Measurements from ENCODE around the gene NRCAM.
"Not testable (repeated sequence)": the region's sequence is repeated elsewhere in the genome, so short reads cannot be mapped to it uniquely, and the experiment has no call there.

NRCAM gene

GRCh38 chr7:108403597-108404217 is 52.5 kb downstream of the NRCAM start:
- in situ Hi-C loops (cut with HindIII; ENCODE audit: low sequenced_read_pairs) = no loop called here

DNA sequence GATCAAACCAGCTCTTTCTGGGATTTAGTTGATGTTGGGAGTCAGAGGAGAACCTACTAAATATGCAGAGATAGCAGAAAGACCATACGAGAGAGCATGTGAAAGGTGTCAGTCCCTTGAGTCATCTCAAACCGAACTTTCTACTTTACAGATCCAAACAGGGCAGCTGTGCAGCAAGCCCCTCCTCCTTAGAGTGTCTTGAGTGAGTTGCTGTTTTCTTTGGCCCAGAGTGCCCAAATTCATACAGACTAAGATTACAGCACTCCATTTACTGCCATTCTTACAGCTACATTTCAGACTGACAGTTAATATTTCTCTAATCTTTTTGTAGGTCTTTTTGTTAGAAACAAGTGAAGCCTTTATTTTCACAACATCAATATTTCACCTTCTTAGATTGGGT is 53.4 kb downstream of the NRCAM start:
- in situ Hi-C loops (cut with HindIII; ENCODE audit: low sequenced_read_pairs) = no loop called here

GRCh38 chr7:108396080-108396479 is 60.2 kb downstream of the NRCAM start:
- in situ Hi-C loops (cut with HindIII; ENCODE audit: low sequenced_read_pairs) = no loop called here

GRCh38 chr7:108395426-108395825 is 60.8 kb downstream of the NRCAM start:
- in situ Hi-C loops (cut with HindIII; ENCODE audit: low sequenced_read_pairs) = no loop called here

- in situ Hi-C loops (cut with HindIII; ENCODE audit: low sequenced_read_pairs) = not testable (repeated sequence)
Measured at GRCh38 chr7:108393097-108393496, 63.1 kb downstream of the NRCAM start.

GRCh38 chr7:108387686-108388085 is 68.5 kb downstream of the NRCAM start:
- in situ Hi-C loops (cut with HindIII; ENCODE audit: low sequenced_read_pairs) = not testable (repeated sequence)

- in situ Hi-C loops (cut with HindIII; ENCODE audit: low sequenced_read_pairs) = no loop called here
Measured at GRCh38 chr7:108385834-108386422, 70.3 kb downstream of the NRCAM start.

GRCh38 chr7:108384716-108385483 is 71.3 kb downstream of the NRCAM start:
- in situ Hi-C loops (cut with HindIII; ENCODE audit: low sequenced_read_pairs) = no loop called here

DNA sequence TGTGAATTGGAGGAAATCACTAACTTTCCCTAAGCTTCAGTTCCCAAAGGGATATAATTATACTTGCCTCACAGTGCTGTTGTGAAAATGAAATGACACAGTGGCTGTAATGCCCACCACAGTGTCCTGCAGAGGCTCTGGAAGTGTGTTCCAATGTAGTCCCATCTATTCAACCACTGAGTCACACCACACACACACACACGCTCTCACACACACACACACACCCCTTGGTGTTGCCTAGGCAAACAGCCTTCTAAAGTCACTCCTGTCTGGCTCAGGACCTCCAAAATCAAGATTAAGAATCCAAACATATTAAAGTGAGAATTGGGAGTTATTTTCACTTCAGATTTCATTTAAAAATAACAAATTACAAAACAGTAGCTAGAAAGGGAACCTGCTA is 73.3 kb downstream of the NRCAM start:
- in situ Hi-C loops (cut with HindIII; ENCODE audit: low sequenced_read_pairs) = no loop called here

DNA sequence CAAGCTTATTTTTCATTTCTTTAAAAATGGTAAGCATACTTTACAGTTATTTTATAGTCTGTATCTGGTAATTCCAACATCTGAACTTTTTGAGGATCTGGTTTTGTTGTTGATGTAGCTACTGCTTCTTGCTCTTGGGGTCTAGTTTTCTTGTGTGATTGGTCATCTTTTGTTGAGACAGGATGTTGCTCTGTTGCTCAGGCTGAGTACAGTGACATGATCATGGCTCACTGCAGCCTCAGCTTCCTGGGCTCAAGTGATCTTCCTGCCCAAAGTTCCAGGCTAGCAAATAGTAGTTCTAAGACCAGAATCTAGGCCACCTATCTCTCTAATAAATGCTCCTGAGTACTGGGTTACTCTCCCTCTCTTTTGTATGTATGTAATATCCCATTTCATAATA is 75.7 kb downstream of the NRCAM start:
- in situ Hi-C loops (cut with HindIII; ENCODE audit: low sequenced_read_pairs) = no loop called here

GRCh38 chr7:108376206-108376605 is 80.0 kb downstream of the NRCAM start:
- in situ Hi-C loops (cut with HindIII; ENCODE audit: low sequenced_read_pairs) = no loop called here

GRCh38 chr7:108375668-108376067 is 80.6 kb downstream of the NRCAM start:
- in situ Hi-C loops (cut with HindIII; ENCODE audit: low sequenced_read_pairs) = no loop called here

DNA sequence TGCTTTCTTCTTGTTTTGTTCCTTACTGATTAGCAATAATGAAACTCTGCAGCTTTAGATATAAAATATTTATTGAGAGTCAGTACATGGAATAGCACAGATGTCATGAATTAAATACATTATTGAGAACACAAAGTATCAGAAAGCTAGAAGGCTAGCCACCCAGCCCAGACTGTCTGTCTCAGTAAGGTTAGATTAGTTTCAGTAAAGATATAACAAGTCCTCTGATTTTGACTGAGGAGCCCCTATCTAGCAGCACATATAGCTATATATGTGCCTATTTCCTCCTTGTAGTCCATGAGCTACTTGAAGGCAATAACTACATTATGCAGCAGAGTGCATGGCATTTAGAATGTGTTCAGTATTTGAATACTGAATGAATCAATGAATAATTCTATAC is 81.3 kb downstream of the NRCAM start:
- in situ Hi-C loops (cut with HindIII; ENCODE audit: low sequenced_read_pairs) = no loop called here

- in situ Hi-C loops (cut with HindIII; ENCODE audit: low sequenced_read_pairs) = no loop called here
Measured at GRCh38 chr7:108372618-108373017, 83.6 kb downstream of the NRCAM start.

GRCh38 chr7:108370616-108371015 is 85.6 kb downstream of the NRCAM start:
- in situ Hi-C loops (cut with HindIII; ENCODE audit: low sequenced_read_pairs) = no loop called here

GRCh38 chr7:108368466-108368865 is 87.8 kb downstream of the NRCAM start:
- in situ Hi-C loops (cut with HindIII; ENCODE audit: low sequenced_read_pairs) = no loop called here

DNA sequence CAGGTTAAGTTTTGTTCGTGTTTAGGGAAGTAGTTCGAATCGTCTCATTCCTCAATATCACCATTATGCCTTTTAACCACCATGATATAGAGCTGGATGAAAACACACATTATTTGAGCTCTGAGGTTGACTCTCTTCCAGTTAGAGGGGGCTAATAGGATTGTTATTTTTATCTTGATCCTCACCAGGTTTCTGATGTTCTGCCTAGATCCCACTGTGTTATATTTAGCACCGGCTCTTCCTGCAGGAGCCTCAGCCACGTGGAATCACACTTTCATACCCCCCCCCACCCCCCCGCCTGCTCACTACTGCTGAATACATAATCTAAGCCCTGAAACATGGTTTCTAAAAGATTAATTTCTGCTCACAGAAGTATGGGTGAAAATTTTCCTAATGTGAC is 88.3 kb downstream of the NRCAM start:
- in situ Hi-C loops (cut with HindIII; ENCODE audit: low sequenced_read_pairs) = no loop called here

DNA sequence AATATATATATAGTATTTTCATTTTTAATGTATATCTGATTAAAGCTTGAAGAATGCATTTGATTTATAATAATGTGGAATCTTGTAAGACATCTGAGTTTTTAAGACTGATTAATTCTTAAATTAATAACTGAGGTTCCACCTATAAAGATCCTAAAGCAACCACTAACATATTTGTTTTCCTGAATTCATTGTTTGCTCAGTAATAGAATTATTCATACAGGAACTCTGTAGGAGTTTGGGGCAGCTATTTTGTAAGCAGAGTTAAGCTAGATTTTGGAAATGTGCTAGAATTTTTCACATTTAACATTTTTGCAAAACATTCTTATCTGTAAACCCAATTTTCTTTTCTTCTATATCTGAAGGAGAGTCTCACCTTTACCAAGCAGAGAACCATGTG is 88.9 kb downstream of the NRCAM start:
- in situ Hi-C loops (cut with HindIII; ENCODE audit: low sequenced_read_pairs) = no loop called here

- in situ Hi-C loops (cut with HindIII; ENCODE audit: low sequenced_read_pairs) = no loop called here
Measured at GRCh38 chr7:108363659-108364058, 92.6 kb downstream of the NRCAM start.

DNA sequence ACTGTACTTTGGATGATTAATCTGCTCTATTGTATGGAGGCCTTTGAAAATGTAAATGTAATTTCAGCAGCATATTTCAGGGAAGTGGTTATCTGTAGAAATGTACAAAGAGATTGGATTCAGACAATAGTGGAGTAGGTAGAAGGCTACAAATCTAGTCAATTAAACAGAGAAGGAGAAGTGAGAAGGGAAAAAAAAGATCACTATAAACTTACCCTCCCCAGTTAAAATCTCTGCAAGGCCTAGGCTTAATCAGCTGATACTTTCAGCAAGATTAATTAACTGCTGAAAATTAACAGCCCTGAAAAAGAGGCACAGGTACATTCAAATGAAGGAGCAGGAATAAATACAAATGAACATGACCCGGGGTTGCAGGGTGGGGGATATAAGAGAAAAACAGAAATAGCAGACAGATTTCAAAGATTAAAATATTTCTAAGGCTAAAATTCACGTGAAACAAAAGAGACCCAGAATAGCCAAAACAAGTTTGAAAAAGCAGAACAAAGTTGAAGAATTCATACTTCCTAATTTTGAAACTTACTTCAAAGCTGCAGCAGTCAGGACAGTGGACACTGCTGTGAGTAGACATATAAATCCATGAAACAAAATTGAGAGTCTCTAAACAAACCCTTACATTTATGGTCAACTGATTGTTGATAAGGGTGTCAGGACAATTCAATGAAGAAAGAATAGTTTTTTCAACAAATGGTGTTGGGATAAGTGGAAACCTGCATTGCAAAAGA is 96.0 kb downstream of the NRCAM start:
- in situ Hi-C loops (cut with HindIII; ENCODE audit: low sequenced_read_pairs) = no loop called here

GRCh38 chr7:108358553-108358952 is 97.7 kb downstream of the NRCAM start:
- in situ Hi-C loops (cut with HindIII; ENCODE audit: low sequenced_read_pairs) = no loop called here

GRCh38 chr7:108351729-108352131 is 104.5 kb downstream of the NRCAM start:
- in situ Hi-C loops (cut with HindIII; ENCODE audit: low sequenced_read_pairs) = no loop called here
